Measurements from ENCODE around the gene KRT77.
"Not testable (repeated sequence)": the region's sequence is repeated elsewhere in the genome, so short reads cannot be mapped to it uniquely, and the experiment has no call there.

KRT77 gene

DNA sequence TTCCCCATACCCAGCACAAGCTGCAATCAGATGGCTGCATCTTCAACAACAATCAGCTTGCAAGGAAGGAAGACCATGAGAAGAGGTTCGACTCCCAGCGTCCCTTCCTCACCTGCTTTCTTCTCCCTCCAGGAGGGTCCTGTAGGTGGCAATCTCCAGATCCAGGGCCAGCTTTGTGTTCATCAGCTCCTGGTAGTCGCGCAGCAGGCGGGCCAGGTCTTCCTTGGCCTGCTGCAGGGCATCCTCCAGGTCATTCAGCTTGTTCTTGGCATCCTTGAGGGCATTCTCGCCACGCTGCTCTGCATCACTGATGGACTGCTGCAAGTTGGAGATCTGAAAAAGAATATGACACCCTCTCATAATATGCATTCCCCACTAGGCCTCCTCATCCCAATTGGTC is 27.2 kb downstream of the KRT77 start:
- TF ChIP-seq ZFX (IDR thresholded peaks at IDR 0.05) = no peak
- TF ChIP-seq, protein P1, sequence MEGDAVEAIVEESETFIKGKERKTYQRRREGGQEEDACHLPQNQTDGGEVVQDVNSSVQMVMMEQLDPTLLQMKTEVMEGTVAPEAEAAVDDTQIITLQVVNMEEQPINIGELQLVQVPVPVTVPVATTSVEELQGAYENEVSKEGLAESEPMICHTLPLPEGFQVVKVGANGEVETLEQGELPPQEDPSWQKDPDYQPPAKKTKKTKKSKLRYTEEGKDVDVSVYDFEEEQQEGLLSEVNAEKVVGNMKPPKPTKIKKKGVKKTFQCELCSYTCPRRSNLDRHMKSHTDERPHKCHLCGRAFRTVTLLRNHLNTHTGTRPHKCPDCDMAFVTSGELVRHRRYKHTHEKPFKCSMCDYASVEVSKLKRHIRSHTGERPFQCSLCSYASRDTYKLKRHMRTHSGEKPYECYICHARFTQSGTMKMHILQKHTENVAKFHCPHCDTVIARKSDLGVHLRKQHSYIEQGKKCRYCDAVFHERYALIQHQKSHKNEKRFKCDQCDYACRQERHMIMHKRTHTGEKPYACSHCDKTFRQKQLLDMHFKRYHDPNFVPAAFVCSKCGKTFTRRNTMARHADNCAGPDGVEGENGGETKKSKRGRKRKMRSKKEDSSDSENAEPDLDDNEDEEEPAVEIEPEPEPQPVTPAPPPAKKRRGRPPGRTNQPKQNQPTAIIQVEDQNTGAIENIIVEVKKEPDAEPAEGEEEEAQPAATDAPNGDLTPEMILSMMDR (conservative IDR thresholded peaks at IDR 0.05) = no peak
- no peak overlapping the region for H3K27ac ChIP-seq

DNA sequence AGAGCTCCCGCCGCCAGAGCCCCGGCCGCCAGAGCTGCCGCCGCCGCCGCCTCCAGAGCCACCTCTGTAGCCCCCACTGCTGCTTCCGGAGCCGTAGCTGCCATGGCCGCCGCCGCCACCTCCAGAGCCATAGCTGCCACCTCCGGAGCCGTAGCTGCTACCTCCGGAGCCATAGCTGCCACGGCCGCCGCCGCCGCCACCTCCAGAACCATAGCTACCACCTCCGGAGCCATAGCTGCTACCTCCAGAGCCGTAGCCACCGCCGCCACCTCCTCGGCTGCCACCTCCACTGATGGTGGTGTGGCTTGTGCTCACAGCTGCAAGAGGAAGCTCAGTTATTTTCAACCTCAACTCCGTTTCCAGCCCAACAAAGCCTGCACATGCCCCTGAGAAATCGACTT is 28.0 kb downstream of the KRT77 start:
- H3K27ac ChIP-seq = no peak overlapping the region
- TF ChIP-seq, protein P1 (conservative IDR thresholded peaks at IDR 0.05) = no peak
- no peak for TF ChIP-seq ZFX (IDR thresholded peaks at IDR 0.05)

DNA sequence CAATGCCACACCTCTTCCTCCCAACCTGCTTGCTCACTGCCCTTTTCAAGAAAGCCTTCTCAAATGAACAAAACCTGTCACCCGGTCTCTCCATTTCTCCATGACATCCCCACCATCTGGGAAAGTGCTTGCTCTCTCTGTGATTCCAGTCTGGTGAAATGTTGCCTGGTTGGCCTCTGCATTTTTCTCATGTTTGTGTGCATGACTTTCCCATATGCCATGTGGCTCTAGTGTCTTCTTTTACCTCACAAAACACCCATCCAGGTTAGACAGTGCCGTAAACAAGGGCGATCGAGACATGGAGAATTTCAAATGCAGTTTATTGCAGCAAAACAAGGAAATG is 28.9 kb downstream of the KRT77 start:
- no peak overlapping the region for H3K27ac ChIP-seq
- no peak for TF ChIP-seq ZFX (IDR thresholded peaks at IDR 0.05)

DNA sequence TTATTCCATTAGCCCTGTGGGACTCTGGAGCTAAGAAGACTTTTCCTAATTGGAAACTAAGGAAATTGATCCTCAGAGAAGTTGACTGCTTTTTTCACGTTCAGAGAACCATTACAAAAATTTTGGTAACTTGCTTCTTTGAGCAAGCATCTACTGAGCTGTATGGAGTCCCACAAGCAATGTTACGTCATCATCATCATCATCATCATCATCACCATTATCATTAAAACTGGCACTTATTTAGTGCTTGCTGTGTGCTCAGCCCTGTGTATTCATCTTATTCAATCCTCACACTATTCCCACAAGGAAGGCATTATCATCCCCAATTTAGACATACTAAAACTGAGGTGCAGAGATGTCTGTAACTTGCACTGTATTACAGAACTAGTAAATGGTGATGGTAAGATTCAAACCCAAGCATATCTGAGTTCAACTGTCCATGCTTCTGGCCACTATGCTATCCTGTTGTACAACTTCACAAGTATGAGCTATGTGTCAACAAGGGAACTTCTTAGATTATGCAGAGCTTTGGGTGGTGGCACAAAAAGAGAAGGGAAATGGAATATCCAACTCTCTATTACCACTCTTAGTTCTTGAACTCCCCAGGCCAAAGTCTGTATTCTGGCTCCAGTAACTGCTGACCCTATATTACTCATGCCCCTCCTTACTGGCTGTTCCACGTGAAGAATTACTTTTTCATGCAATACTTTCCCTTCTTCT is 29.5 kb downstream of the KRT77 start:
- TF ChIP-seq, protein P1 (conservative IDR thresholded peaks at IDR 0.05) = no peak
- no peak for TF ChIP-seq ZFX (IDR thresholded peaks at IDR 0.05)
- no peak overlapping the region for H3K27ac ChIP-seq

DNA sequence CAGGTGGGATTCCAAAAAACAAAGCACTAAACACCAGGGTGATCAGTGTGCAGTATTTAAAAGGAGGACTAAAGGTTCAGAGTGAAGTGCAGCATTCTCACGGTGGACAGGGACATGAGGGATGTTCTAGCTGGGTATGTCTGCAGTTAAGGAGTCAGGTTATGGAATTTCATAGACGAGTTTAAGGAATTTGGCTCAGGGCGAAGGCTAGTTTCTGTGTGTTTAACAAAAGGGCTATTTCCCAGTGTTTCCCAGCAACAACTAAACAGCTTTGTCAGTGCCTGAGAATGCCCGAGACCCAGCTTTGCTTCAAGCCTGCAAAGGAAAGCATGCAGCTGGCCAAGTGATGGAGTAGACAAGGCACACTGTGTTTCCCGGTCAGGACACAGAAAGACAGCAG is 30.1 kb downstream of the KRT77 start:
- TF ChIP-seq ZFX (IDR thresholded peaks at IDR 0.05) = no peak
- TF ChIP-seq, protein P1 (conservative IDR thresholded peaks at IDR 0.05) = no peak
- H3K27ac ChIP-seq = no peak overlapping the region

DNA sequence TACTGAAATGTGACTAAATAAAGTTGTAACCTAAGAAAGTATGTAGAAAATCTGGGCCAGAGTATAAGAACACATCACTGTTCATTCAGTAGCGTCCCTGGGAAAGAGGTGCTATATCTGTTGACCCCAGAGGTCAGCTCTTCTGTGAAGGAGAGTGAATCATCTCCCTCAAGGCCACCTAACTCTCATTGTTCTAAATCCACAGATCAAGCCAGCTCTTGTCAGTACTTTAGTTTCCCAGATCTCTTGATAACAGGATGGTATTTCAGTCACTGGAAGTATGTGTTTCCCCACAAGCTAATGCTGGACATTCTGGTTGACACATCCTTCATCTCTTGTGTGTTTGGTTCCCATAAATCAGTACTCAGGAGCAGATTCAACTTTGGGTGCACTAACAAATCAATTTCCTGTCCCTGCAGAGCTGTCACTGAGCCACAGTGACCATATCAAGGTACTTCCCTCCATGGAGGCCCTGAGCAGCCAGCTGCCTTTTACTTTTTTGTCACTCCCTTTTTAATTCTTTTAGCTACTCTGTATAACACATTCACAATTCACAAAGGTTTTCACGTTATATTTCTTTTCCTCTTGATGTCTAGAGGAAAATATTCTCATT is 30.9 kb downstream of the KRT77 start:
- H3K27ac ChIP-seq = no peak overlapping the region
- TF ChIP-seq, protein P1 (conservative IDR thresholded peaks at IDR 0.05) = no peak
- no peak for TF ChIP-seq ZFX (IDR thresholded peaks at IDR 0.05)

DNA sequence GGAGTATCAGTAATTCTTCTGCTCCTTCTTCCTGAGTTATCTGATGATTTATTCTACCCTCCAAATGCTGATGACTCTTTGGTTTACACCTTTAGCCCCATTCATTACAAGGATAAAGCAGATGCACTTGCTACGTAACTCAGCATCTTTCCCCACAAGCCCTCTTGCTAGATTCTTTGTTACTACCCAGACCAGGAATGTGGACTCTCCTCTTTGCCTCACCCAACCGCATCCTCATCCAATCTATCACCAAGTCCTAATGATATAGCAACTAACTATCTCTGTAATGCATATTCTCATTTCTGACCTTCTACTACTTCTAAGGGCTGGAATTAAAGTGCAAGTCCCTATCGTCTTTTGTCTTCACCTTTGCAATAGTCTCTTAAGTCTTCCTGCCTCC is 32.4 kb downstream of the KRT77 start:
- no peak overlapping the region for H3K27ac ChIP-seq
- TF ChIP-seq, protein P1 (conservative IDR thresholded peaks at IDR 0.05) = no peak
- no peak for TF ChIP-seq ZFX (IDR thresholded peaks at IDR 0.05)

DNA sequence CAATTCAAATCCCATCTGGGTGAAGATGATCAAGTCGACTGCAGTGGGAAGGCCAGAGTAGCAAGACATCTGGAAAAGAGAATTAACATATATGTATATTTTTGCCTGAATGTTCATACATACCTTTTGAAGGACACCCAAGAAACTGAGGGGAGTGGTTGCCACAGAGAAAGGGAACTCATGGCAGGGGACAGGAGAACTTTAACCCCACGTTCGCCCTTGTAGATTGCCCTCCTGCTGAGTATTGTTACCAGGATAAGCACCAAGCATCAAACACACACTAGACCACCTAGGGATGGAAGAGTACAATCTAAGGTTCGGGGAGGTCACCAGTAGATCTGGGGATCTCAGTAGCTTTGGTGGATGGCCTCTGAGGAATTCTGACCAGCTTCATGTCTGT is 32.8 kb downstream of the KRT77 start:
- TF ChIP-seq, protein P1 (conservative IDR thresholded peaks at IDR 0.05) = no peak
- TF ChIP-seq ZFX (IDR thresholded peaks at IDR 0.05) = no peak
- H3K27ac ChIP-seq = no peak overlapping the region

DNA sequence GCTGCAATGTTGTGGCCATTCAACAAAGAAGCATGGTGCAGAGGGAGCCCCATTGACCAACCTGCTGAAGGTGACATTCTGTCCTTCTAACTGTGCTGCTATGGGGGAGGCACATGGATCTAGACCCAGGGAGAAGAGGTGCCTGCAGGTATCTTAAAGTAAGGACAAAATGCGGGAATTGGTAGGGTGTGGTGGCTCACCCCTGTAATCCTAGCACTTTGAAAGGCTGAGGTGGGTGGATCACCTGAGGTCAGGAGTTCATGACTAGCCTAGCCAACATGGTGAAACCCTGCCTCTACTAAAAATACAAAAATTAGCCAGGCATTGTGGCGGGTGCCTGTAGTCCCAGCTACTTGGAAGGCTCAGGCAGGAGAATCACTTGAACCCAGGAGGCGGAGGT is 33.4 kb downstream of the KRT77 start:
- H3K27ac ChIP-seq = not testable (repeated sequence)
